Measurements from ENCODE around the gene FAAP100.

FAAP100 gene

DNA sequence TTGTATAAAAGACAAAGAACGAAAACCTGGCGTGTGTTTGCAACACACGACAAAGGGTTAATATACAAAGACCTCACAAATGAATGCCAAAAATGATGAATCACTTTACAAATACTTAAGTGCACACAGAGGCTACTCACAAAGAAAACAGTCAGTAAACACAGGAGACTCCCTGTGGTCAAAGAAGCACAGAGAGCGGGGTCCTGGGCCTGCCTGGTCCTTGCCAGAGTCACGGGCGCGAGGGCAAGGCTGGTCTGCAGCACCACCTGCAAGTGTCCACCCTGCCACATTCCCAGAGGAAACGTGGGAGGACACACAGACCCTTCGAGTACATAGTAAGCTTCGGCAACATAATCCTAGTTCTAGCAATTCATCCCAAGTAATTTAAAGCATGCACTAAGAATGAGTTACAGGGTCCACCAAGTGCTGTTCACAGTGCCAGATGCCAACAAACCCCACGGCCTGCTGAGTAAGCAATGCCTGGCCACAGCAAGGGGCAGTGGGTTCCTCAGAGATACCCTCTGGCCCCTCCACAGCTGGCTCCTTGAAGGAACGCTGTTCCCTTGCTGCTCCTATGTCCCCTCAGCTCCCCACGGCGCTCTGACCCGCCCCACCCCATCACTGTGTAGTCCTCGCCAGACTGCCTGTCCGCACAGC lies 24.6 kb upstream of the FAAP100 start:
- DNase-seq, result no peak

DNA sequence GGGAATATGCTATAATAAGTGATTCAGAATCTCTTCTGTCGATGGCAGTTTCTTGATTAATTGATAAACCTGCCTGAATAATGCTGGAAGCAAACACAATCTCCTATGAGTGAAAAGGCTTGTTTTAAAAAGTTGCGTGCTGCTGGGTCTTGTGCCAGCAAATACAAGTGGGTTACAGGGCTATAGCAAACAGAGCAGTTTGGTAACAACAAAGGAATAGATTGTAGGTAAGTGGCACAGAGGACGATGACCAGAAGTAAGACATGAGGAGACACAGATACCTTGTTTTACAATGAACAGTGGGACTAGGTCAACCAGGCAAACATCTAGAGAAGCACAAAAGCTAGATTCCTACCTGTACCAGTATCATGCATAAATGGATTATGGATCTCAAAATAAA lies 23.7 kb upstream of the FAAP100 start:
- no peak for DNase-seq

DNA sequence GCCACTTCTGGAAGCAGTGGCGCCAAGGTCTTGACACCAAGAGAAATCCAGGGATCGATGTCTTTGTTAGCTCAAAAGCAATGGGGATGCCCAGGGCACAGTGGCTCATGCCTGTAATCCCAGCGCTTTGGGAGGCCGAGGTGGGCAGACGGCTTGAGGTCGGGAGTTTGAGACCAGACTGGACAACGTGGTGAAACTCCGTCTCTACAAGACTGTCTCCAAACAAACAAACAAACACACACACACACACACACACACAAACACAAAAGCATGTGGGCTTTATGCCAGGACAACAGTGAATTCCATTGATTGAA lies 22.4 kb upstream of the FAAP100 start:
- no peak for DNase-seq

DNA sequence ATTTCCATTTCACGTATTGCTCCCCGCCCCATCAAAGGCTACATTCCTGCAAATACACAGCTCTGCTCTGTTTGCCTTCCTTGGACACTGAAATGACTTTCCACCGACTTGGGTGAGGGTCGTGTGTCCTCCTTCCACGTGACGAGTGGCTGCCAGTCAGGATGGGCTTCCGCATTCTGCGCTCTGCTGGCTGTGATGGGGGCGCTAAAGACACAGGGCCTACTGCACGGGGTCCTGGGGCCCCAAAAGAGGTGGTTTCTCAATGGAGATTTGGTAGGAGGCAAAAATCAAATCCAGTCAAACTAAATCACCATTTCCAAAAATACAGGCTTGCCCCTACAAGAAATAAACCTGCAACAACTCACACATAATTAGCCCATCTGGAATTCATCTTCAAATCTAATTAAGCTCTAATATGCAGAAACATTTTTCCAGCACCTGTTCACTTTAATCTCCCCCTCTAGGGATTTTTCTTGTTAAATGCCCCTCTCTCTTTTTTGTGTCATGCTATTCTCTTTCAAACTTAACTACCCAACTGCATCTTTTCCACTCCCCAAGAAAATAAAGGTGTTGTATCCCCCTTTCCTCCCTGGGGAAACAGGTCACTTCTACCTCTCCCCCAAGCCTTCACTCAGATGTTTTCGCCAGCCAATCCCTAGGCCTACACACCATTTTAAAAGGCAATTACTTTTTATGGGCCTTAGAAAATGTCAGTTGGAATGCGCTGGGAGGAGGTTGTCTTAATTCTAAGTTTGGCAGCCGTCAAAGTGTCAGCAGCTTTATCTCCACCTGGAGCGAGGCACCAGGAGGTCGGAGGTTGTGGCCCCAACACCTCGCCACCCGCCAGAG lies 21.9 kb upstream of the FAAP100 start:
- no peak for DNase-seq

DNA sequence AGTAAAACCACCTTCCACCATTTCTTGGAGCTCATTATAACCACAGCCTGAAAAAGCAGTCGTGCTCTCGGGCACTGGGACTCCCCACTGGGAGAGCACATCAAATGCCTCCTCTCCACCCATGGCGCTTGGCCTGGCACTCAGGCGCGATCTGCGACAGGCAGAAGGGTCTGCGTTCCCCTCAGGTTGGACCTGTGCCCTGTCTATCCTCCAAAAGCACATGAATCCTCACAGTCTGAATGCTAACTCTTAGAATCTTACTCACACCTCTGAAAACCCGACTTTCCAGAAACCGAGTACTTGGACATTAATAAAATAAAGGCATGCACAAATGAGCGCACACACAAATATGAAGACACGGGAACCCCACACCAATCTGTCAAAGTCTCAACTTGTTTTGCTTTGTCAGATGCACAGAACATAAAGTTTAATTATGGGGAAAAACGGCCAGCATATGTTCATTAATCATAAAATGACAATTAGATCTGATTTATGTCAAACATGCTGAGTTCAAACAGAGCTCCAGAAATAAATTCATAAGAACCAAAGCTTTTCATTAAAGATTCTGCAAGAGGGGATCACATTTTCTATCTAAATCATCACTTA lies 20.5 kb upstream of the FAAP100 start:
- DNase-seq, result no peak

DNA sequence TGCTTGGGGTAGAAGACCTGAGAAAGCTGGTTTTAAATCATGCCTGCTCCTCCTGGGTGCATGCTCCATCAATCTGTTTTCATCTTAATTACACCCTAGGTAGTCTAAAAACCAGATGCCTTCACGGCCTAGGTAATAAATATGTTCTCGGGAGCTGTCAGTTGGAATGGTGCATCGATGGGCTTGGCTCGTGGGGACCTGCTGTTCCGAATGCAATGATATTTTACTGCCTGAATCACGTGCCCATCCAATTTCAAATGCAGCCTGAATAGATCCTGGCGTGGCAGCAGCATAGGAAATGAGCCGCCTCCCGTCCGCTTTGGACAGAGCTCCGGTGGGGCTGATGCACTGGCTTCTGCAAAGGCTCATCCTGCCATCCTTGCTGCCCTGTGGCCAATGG lies 18.8 kb upstream of the FAAP100 start:
- no peak for DNase-seq

DNA sequence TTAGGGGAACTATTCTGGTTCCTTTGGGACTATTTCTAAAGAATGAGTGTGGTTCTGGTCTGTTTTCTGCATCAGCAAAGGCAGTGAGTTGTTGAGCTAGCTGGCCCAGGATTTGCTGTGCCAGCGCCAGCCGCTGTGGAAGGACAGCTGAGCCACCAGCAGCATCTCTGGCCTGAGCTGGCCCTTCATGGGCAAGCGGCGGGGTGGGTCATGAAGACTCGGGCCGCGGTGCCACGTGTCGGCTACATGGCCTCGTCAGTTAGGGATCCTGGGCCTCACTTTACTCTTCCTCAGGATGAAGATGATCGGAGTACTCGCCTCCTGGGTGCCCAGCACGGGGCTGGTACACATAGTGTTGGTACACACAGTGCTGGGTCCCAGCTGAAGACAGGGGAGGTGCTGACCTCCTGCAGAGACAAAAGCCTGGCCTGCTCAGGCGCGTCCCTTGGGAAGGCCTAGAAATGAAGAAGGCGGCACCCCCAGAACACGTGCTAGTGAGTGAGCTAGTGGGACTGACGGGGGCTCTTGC lies 17.9 kb upstream of the FAAP100 start:
- no peak for DNase-seq

DNA sequence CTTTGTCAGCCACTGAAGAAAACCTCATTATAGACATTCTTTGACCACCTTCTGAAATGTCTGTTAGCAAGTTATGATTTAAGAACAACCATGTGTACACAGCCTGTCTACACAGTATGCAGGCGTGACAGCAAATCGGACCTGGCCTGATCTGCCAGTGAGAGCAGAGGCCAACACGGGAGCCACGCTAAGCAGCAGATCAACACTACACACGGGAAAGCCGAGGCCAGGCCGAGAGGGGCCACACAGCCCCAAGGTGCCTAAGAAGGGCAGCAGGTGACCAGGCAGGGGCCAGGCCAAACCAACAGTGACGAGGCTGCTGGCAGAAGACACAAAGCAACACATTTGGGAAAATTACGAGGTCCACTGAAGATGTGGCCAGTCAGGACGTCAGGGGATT lies 16.3 kb upstream of the FAAP100 start:
- DNase-seq, result no peak

DNA sequence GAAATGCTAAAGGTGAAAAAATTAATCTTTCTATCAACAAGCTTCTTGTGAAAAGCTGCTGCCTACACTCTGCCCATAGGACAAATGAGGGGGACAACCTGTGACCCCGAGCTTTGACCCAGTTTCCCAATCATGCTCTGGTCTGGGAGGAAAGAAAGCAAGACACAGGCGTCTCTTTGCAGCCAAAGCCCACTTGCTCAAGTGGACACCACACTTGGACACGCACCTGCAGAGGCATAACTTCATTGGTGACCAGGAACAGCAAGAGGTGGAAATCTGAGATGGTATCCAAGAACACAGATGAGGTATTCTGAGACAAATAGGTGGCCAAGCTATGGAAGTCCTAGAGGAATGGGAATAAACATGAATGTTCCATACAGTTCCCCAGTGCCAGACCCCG lies 15.0 kb upstream of the FAAP100 start:
- DNase-seq, result no peak

DNA sequence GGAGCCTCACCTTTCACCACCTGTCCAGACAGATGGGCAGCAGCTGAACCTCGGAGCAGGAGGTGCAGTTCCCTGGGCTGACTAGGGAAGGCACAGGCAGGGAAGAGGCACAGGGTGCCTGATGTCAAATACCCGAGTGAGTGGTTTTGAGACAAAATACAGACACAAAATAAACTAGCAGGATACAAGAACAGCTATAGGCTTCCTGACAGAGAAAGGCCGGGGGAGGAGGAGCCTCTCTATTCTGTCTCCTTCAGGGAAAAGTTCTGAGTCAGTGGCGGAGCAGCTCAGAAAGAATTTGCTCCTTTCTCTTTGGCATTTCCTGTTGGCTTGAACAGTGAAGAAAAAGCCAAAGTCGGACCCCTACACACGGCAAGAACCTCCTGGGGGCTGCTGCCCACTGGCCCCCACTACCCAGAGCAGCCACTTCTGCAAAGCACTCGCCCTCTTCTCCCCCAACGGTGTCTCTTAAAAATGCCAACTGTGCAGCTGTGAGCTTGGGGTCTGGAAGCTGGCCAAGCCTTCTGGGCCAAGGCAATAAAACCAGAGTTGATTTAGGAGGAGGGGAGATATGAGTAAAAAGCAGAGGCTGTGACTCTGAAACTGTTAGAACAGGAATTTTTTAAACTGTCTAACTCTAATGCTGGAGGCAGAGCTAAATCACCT lies 14.4 kb upstream of the FAAP100 start:
- peak in 1 of 2 donors; percentile 48 for DNase-seq

DNA sequence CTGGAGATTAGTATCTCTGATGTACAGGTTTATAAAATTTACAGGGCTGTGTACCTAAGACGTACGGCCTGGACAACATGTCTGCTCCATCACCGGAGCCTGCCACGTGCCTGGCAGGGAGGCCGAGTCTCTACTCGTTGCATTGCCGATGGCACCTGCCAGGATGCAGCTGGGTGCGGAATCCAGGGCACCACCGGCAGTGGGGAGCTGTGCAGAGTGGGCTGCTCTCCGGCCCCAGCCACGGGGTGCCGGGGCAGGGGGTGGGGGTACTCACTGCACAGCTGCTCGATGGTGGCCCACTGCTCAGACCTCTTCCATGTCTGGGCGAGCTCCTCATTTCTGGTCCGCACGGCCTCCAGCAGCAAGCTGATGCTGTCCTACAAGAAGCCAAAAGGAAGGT lies 13.1 kb upstream of the FAAP100 start:
- DNase-seq, result no peak

DNA sequence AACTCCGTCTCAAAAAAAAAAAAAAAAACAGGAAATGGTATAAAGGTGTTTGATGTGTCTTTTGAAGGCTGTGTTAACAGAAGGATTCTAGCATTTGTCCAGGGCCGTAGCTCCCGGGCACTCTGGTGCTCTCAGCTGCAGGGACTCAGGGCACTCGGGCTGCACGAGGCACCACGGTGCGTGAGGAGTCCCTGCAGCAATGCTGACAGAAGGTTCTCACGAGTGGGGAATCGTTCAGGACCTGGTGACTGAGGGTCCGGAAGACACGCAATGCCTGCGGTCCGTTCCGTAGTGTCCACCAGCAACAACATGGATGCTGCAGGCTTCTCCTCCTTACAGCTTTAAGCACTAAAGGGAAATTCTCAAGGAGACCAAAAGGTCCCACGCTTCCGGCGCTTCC lies 12.6 kb upstream of the FAAP100 start:
- DNase-seq, result no peak

DNA sequence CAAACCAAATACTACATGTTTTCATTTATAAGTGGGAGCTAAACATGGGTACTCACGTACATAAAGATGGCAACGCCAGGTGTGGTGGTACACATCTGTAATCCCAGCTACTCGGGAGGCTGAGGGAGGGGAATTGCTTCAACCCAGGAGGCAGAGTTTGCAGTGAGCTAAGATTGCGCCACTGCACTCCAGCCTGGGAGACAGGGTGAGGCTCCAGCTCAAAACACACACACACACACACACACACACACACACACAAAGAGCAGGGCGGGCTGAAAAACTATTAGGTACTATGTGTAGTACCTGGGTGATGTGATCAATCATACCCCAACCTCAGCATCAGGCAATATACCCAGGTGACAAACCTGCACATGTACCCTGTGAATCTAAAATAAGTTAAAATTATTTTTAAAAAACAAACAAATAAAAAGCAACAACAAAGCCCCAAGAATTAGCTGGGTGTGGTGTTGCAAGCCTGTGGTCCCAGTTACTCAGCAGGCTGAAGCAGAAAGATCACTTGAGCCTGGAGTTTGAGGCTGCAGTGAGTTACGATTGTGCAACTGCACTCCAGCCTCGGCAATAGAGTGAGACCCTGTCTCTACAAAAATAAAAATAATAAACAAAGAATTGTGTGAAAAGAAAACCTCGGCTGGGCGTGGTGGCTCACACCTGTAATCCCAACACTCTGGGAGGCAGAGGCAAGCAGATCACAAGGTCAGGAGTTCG lies 11.9 kb upstream of the FAAP100 start:
- no peak for DNase-seq

DNA sequence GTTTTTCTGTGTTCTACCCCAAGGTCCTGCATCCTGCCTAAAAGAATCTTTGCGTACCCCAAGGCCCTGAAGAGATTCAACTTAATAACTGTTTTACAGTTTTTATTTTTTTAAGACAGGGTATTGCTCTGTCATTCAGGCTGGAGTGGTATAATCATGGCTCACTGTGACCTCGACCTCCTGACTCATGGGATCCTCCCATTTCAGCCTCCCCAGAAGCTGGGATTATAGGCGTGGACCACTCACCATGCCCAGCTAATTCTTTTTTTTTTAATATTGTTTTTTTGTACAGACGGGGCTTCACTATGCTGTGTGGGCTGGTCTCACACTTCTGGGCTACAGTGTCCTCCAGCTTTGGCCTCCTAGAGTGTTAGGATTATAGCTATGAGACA lies 9.3 kb upstream of the FAAP100 start:
- no peak for DNase-seq

DNA sequence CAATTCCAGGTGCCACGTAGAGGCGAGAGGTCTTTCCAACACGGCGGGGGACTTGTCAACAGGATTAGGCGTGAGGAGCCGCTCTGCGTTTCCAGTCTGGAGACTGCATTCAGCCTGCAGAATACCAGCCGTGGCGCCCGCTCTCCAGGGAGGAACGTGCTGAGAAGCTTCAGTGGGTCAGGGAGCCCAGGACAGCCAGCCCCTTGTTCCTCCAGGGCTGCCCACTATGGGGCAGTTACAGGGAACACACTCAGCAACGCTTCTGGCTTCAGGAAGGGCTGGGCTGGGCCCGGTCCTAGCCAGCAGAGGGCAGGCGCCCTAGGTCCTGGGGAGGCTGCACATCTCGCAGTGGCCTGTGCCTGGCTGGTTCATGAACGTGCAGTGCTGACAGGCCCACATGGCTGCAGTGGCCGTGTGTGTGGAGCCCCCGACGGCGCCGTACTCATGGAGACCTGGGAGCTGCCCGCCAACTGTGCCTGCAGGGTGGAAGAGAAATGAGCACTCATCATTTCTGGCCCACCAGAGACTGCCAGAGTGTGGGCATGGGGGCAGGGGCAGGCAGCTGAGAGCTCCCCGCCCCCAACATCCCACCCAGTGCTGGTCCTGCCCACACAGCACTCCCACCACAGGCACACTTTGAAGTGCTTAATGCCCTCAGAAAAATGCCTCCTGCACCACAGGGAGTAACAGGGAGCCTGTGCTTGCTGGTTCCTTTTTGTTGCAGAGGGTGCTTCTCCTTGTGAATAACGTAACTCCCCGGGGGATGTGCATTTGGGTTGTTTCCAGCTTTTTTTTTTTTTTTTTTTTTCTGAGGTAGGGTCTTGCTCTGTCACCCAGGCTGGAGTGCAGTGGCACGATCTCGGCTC lies 7.0 kb upstream of the FAAP100 start:
- DNase-seq, result no peak

DNA sequence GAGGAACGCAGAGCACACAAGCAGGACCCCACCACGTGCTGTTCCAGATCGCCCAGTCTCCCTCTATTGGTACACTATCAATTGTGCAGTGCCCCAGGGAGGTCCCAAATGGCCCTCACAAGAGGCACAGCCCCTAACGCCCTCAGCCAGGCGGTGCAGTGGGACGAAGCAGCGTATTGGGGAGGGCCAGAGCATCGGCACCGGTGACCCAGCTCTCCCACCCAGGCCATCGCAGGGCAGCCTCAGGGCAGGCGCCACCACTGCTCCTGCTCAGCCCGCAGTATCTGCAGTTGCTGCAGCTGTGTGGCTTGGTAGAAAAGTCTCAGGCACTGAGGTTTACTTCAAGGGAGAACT lies 5.9 kb upstream of the FAAP100 start:
- no peak for DNase-seq

DNA sequence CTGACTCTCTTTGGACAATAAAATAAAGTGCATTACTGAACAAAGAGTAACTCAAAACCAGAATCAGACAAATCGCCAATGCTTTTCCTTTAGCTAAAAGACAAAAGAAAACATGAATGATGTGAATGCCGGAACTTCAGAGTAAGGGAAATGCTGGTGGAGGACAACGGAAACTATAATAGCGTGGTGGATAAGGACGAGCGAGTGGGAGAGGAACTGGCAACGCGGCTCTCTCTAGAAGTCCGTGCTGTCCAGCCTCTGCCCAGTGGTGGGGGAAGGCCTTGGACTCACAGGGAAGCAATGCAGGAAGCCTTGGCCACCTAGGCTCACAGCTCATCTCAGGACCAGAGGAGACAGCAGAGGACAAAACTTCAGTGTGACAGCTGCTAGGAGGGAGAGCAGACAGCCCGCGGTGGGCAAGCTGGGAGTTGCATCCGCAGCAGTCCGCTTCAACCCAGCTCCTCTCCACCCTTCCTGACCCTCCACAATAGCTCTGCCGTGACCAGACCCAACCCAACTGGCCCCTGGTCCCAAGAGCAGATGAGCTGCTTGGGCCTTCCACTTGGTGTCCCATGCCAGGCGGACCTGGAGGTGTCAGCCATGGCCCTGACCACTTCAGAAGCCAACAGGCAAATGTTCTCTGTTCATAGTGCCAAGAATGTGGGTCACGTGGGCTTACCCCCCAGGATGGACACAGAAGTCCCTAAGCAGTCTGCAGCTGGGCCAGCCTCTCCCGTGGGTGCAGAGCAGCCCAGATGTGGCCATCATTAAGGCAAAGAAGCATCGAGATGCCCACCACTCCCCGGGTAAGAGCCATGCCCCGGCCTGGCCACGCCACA lies 5.3 kb upstream of the FAAP100 start:
- no peak for DNase-seq

DNA sequence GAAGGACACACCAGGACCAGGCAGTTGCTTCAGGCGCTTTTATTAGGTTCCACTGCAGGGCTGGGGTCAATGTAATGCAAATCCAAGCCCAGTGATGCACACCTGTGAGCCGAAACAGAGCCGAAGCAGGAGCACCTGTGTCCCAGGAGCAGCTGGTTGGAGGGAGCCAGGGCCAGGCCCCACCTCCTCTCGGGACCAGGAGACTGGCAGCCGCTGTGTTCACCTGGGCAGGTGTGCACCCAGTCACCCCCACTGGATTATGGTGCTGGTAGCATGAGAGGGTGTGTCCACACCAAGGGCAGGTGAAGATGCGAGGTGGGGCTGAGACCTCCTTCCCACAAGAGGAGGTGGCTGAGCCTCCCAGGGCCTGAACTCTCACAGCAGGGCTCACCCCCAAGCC lies 4.7 kb upstream of the FAAP100 start:
- DNase-seq, result no peak

DNA sequence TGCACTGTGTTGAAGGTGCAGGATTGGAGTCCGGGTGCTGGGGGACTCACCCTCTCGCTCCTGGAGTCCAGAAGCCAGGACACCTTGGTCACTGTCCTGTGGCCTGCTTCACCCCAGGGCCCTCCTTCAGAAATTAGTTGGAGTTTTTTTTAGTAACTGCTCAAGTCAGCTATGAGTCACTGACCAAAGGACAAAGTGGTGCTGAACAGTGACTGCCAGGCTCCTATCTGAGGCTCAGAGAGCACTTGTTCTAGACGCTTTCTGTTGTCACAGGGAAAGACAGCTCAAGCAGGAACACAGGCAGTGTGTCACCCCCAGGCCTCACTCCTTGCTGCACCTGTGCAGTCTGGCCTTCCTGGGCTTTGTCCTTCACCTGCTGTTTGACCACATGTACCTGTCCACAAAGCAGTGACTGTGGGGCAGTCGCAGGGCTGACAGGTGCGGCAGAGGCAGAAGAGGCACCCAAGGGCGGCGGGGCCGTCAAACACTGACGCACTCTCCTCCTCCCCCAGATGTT lies 4.1 kb upstream of the FAAP100 start:
- DNase-seq, result no peak

DNA sequence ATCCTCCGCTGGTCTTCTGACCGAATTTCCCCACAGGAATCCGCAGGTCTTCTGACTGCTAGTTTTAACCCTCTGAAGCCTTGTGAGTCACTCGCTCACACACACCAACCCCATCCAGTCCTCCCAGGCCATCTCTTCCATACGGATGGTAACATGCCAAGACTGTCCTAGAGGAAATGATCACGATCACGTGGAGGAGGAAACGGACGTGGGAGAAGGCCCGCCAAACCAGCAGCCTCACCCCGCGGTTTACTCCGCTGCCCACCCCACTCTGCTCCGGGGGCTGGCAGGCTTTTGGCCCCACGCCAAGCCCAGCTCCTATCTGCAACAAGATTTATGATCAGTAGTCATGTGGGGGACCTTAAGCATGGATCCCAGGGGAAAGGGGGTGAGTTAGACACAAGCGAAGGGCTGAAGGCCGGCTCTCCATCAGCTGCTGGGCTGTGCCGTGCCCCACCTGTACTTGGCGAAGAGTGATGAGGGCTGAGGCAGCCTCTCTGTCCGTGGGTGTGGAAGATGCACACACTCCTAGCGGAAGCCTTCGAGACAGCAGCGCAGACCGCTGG lies 1.5 kb upstream of the FAAP100 start:
- no peak for DNase-seq

Data from hippocampal formation (tissue), 2 donors.